Astrocyte (in vitro differentiated cells and primary cell): ENCODE data around the gene C1orf141.

Source experiments
- EZH2 ChIP-seq: IDR thresholded peaks from 2 replicates; pipeline ENCODE4 v1.6.1; 2012; ENCODE audit warnings: mild to moderate bottlenecking, low read length, inconsistent platforms; ENCODE audit not compliant: insufficient read depth
- TF ChIP-seq, protein P1 (sequence below): IDR thresholded peaks from 2 replicates; pipeline ENCODE4 v1.5.1; 2011; ENCODE audit warnings: low read depth, mild to moderate bottlenecking, inconsistent platforms, low read length, moderate library complexity; ENCODE audit not compliant: insufficient read depth

DNA sequence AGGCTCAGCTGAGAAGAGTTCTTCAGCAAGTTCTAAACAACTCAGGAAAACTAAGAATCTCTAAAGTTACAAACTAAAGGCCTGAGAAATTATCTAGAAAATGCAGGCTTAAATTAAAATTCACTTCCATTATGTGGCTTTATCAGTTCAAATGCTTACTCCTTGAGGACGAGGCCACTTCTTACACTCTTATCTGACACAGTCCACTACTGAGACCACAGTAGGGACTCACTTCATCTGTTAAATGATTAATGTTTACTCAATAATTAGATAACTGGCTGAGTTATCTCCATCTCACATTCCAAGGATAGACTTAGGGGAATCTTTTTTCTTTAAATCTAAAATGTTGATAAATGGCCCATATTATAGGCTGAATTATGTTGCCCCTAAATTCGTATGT is 1.6 kb downstream of the C1orf141 start:
- TF ChIP-seq, protein P1, sequence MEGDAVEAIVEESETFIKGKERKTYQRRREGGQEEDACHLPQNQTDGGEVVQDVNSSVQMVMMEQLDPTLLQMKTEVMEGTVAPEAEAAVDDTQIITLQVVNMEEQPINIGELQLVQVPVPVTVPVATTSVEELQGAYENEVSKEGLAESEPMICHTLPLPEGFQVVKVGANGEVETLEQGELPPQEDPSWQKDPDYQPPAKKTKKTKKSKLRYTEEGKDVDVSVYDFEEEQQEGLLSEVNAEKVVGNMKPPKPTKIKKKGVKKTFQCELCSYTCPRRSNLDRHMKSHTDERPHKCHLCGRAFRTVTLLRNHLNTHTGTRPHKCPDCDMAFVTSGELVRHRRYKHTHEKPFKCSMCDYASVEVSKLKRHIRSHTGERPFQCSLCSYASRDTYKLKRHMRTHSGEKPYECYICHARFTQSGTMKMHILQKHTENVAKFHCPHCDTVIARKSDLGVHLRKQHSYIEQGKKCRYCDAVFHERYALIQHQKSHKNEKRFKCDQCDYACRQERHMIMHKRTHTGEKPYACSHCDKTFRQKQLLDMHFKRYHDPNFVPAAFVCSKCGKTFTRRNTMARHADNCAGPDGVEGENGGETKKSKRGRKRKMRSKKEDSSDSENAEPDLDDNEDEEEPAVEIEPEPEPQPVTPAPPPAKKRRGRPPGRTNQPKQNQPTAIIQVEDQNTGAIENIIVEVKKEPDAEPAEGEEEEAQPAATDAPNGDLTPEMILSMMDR = no peak
- TF ChIP-seq EZH2 = no peak
